HG02938 (cell line): ENCODE results near the gene HAPSTR1.

Experiments
- ATAC-seq: cut with Tn5 transposase; IDR thresholded peaks from one replicate; pipeline ENCODE4 v1.9.1; 2021; ENCODE audit warnings: mild to moderate bottlenecking, moderate library complexity; ENCODE audit not compliant: unreplicated experiment

Gene HAPSTR1

DNA sequence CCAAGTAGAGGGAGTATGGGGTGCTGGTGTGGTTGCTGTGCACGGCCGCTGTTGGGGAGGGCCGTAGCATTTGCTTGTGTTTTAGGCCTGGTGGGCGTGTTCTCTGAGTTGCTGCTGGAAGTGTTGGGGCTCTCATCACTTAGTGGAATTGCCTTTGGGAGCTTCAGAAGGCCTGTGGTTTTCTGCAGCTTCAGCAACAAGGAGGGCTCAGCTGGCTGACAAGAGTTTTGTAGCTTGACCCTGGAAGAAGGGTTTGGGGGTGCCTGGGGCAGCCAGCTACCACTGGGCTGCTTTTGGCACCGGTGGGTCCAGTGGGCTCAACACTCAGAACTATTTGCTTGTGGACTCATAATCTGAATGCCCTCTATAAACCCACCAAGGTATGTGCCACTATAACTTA lies 30.9 kb downstream of the HAPSTR1 start:
- no peak for ATAC-seq

DNA sequence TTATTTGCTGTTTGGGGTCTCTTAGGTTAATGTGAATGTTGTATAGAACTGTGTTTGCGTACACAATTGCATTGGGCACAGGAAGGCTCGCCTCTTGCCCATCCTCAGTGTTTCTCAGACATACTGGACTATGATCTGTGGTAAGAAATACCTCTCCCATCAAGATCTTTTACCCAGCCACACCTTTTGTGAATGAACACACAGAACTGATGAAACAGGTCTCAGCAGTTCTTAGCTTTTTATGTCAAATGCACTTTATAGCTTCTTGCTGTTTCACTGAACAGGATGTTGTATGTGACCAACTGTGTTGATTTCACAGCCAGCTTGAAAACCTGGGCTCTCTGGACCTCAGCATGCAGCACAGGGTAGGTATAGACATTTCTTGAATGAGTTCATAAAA lies 31.5 kb downstream of the HAPSTR1 start:
- no peak for ATAC-seq

DNA sequence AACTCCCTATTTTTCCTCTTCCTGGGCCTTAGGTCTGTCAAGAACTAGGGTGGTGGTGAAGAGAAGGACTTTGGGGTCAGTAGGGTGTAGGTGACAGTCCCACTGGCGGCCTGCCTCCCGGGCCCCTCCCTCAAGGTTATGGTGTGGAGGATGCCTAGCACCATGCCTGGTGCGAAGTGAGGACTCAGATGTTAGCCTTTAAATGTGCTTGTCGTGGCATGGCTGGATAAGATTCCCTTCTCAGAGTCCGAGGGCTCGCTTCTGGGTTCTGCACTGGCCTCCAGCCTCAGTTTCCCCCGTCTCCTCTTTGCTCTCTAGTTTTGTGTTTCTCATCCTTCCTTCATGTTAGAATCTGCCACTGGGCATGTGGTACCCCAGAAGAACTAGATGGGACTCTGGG lies 32.0 kb downstream of the HAPSTR1 start:
- no peak for ATAC-seq

DNA sequence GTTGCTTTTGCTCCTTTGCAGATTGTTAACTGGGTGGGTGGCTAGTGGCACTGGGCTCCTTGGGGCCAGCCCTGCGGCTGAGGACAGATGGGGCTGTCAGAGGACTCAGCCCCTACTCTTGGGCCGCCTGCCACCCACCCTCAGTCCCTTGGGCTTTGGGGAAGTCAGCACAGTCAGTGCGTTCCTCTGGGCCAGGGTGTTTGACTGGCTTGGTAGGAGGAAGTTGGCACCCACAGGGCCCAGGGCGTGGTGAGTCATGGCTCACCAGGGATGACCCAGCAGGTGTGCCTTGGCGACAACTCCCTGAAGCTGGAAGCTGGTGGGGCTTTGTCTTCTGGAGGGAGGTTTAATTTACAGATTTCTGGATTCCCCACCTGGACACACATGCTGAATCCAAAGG lies 32.4 kb downstream of the HAPSTR1 start:
- no peak for ATAC-seq

DNA sequence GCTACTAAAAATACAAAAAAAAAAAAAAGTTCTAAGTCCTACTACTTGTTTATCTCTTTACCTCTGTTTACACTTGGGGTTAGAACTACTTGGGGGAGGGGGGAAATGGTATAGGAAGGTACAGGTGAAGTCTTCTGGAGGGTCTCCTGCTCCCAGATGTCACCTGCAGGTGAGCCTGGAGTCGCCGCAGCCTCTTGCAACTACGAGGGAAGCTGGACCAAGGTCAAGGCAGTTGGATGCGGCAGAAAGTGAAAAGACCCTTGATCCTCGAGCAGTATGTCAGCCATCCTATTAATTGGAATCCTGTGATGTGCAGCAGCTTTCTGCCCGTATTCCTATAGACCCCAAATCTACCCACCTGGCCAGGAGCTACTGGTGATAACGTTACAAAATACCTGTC lies 33.0 kb downstream of the HAPSTR1 start:
- no peak for ATAC-seq

DNA sequence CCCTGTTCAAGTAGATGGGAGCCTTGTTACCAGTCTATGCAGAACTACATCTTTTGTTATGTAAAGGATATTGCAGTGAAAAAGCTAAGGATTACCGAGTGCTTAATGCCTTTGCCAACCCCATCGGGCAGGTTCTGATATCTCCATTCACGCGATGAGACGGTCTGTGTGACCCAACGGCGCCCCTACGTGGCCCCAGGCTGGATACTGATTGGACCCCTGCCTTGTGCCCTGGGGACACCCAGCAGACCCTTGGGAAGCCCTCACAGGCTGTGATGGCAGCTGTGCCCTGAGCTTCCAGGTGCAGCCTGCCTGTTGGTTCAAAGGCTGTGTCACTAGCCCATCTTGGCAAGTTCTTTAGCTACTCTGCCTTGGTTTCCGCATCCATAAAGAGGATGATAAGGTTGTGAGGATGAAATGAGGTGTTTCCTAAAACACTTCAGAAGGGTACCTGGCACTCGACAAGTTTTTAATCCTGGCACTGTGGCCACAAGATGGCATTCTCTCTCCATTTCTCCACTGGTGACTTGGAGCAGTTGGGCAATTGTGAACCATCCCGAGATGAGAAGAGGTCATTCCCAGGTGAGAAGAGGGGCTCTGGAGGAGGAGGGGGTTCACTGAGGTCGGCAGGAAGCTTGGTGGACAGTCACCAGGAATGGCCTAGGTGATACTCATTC lies 33.6 kb downstream of the HAPSTR1 start:
- ATAC-seq: no peak

DNA sequence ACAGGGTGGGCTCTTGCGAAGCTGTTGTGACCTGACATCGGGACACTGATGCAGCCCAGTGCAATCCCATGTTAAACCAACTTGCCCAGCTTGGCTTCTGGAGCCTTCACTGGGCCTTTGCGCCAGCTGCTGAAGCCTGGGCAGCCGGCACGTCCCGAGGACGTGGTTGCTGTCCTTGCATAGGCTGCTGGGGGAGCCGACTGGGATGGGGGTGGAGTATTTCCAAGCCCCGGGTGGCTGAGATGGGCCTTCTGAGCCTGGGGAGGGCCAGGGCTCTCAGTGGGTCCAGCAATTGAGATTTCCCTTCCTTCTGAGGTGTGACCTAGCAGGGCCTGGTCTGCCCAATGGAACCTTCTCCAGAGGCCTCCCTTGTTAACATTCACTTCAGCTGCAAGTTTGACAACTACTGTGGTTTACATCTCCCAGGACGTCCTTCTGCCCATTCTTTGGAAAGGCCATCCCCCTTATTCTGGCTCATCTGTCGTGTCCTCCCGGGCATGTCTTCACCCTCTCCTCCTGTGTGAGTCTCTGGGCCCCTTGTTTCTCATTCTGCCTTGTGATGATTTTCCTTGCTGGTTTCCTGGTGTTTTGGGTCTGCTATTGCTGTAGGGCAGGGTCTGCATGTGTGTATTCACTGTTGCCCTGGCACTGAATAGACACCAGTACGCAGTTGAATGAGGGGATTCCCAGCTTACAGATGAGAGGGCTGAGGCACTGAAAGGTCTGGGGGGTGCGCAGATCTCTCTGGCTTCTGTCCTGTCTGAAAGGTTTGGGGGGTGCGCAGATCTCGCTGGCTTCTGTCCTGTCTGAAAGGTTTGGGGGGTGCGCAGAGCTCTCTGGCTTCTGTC lies 34.4 kb downstream of the HAPSTR1 start:
- no peak for ATAC-seq

DNA sequence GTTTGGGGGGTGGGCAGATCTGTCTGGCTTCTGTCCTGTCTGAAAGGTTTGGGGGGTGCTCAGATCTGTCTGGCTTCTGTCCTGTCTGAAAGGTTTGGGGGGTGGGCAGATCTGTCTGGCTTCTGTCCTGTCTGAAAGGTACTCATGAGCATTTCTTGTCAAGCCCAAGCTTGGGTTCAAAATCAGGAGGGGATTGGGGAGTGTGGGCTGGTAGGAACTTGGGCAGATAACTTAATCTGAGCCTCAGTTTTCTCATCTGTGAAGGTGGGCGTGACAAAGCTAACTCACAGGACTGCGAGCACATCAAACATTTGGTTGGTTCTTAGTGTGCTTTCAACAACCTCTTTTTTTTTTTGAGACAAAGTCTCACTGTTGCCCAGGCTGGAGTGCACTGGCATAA lies 35.2 kb downstream of the HAPSTR1 start:
- no peak for ATAC-seq

DNA sequence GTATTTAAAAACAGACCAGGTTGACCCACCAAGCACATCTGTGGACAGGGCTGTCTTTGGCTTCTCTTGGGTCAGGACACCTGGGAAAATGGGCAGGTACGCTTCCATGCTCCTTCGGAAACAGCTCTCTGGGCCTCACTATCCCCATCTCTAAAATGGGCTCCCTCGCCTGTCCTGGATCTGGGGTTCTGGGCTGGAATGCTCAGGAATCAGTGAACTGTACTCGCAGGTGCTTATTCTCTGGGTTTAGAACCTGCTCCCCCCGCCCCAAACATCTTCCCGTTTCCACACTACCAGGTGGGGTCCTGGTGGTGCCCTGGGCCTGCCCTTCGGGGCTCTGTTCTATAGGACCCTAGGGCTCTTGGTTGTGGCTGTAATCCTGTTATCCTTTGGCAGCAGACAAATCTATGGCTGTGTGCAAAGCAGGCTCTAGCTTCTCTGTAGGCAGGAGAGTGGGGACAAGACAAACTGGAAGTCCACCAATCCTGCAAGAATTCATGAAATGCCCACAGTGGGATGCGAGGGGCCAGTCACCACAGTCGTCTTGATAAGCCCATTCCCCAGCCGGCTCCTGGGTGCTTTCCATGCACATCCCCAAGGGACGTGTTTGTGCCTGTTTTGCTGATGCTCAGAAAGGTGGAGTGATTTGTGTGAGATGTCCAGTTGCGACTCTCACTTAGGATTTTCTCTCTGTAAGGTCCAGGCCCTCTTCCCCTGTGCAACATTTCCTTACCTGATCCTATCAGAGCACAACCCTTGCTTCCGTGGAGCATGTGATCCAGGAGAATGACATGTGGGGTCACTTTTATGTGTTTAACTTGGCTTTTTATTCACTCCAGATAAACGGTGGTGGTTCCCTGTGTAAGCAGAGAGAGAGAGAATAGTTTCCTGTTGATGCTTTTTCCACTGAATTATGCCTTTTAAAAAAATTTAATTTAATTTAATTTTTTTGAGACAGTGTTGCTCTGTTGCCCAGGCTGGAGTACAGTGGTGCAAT lies 37.2 kb downstream of the HAPSTR1 start:
- no peak for ATAC-seq

DNA sequence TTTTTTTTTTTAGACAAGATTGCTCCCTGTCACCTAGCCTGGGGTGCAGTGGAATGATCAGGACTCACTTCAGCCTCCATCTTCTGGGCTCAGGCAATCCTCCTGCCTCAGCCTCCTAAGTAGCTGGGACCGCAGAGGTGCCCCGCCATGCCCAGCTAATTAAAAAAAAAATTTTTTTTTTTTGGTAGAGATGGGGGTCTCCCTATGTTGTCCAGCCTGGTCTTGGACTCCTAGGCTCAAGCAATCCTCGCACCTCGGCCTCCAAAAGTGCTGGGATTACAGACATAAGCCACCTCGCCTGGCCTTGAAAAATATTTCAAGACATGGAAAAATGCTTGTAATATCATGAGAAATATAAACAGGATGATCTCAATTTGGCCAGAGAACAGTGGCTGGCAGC lies 42.9 kb downstream of the HAPSTR1 start:
- no peak for ATAC-seq

DNA sequence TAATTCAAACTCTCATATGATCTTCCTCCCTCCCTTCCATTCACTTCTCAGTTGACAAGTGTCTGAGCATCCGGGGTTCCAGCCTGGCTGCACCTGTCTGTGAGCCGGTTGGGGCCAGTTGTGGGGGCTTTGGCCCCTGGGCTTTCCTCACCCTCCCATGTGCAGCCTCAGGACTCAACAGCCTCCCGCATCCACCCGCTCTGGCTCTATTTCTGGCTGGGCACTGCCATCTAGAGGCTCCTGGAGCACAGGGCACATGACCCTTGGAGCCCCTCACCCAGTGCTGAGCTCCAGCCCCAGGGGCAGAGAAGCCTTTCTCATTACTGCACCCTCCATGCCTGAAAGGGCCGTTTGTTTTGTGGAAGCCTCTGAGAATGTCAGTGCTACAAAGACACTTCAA lies 43.3 kb downstream of the HAPSTR1 start:
- no peak for ATAC-seq

DNA sequence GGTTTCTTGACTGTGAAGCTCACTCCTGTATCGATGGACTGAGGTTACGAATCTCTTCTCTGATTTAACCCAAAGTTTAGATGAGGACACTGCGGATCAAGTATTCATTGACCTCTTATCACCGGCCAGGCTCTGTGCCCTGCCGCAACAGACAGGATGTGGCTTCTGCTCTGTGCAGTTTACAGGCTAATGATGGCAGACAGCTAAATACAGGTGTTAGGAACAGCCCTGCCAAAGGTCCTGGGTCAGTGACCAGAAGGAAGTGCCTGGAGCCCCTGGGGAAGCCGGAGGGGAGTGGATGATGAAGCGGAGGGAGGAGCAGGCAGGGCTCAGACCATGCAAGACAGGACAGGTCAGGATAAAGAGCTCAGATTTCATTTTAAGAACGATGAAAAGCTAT lies 44.4 kb downstream of the HAPSTR1 start:
- ATAC-seq: peak; percentile 55

DNA sequence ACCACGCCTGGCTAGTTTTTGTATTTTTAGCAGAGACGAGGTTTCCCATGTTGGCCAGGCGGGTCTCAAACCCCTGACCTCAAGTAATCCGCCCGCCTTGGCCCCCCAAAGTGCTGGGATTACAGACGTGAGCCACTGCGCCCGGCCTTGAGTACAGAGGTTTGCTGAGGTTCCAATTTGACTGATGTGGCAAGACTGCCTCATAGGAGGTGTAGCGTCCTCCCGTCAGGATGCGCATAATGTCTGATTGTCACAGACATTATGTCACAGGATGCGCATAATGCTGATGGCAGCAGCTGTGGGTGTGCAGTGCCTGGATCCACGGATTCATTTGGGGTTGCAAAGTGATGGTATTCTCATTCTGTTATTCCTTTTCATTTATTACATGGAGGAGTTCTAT lies 45.2 kb downstream of the HAPSTR1 start:
- no peak for ATAC-seq

DNA sequence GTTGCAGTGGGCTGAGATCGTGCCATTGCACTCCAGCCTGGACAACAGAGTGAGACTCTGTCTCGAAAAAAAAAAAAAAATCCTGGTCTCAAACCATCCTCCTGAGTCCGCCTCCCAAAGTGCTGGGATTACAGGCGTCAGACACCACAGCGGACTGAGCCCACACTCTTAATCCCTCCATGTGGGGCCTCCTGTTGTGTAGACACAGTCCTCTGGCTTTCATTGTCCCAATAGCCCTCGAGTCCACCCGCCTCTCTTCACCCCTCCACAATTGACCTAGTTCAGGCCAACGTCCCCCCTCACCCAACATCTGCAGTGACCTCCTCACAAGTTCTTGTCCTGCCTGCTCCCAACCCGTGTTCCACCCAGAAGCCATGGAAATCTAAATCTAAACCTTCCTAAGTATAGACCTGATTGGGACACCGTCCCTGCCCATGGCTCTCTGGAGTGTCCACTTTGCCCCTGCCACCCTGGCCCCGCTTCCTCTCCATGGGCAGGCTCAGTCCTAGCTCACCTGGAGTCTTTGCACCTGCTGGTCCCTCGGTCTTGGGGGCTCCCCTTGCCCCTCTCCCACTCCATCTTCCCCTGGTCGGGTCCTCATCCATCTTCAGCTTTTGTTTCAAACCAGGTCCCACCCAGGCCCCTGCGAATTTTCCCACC lies 46.7 kb downstream of the HAPSTR1 start:
- no peak for ATAC-seq

DNA sequence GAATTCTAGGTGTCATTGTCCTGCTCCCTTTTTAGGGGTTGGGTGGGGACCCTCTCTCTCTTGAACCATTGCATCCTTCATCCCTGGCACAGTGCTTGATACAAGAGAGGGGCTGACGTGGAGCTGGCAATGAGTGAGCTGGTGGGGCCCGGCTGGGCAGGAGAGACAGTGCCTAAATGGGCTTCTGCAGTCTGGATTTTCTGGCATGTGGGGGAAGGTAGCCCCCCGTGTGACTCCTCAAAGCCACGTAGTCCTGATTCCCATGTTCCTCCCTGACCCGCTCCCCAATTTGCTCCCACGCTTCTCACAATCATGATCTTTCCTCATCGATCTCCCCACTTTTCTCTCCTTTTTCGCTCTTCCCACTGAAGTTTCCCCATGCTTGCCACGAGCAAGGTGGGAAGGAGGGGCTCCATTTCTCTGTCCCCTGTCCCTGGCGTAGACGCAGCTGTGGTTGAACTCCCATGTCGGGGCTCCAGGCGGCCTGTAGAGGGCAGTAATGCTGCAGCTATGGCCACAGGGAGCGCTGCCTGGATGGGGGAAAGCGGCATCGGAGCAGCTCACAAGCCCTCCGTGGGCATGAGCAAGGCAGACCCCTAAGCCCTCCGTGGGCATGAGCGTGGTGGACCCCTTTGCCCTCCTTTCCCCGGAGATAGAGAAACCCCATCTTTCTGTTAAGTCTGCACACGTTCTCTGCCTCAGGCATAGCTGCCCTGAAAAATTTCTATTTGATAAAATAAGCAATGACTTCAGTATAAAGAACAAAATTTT lies 47.5 kb downstream of the HAPSTR1 start:
- no peak for ATAC-seq

DNA sequence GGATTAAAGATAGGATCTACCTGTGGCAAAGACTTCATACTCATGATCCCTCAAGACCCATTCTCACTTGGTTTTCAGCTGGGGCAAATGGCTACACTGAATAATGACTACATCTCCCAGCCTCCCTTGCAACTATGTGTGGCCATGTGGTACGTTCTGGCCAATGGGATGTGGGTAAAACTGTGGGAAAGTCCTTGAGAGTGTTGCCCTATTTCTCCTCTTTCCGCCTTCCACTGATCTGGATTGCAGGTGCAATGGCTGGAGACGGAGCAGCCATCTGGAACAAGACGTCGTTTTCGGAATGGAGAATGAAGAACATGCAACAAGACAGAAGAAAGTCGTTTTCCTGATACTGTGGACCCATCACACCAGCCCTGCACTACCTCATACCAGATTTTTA lies 48.5 kb downstream of the HAPSTR1 start:
- ATAC-seq: peak; percentile 56
